LHCN-M2 (cell line): ENCODE data around the gene TBC1D5. TPM values are rescaled to one million over a fixed set of nuclear protein-coding genes. Genes with fewer than 3 reads are reported as not detected.
"Not testable (repeated sequence)": the region's sequence is repeated elsewhere in the genome, so short reads cannot be mapped to it uniquely, and the experiment has no call there.

Source experiments
- DNase-seq: peaks from one replicate; pipeline ENCODE4 v3.0.0-alpha.2; 2012; ENCODE audit warnings: low read depth
- total RNA-seq: library from RNA; depleted of rRNA; stranded (reverse); fragments of >200 nt; gene quantifications from 2 replicates; pipeline ENCODE4 v1.2.3, GENCODE V29; 2014

The TBC1D5 gene
- total RNA-seq, 1 experiment from 2014 or later: 92.2 TPM

- DNase-seq: no peak
These were observed 604.0 kb downstream of the TBC1D5 start for GRCh38 chr3:17138246-17139039.

DNA sequence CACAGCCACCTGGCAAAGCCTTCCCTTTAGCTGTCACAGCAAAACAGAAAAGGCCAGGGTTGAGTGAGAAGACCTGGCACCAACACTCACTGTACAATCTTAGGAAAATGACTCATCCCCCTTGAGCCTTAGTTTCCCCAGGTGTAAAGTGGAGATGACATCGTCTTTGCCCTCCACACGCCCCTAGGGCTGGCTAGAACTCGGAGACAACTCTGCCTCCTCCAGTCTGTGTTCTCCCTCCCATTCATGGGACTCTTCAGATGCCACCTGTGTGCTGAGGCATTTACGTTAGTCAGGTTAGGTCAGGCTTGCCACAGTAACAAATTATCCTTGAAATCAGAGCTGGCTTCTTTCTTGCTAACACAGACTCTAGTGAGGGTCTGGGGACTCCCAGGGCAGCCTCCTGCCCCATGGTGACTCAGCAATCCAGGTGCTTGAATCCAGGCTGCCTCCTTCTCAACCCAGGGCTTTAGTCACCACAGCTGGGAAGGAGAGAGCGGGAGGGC is 605.1 kb downstream of the TBC1D5 start:
- no peak for DNase-seq

DNA sequence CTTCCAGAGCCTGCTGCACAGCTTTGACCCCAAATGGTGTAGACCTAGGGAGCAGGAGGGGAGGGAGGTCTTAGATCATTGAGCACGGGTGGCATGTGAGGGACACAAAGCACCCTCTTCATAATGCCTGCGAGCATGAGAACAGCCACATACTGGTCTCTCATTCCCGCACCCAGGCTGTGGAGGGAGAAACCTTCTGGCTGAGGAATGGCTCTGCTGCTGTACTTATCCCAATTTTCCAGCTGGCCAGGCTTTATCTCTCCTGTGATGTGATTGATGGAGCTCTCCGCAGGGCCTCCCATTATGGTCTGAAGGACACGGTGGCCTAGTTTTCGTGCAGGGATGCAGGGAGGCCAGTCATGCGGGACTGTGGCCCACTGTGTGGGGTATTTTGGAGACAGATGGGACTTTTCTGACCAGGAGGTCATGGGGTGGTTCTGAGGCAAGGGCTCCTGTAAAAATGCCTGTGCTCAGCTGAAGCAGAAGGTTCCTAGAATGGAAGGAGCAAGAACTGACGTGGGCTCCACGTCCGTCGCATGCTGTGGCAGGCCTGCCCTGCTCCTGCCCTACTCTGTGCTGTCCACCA is 606.2 kb downstream of the TBC1D5 start:
- DNase-seq: no peak

DNA sequence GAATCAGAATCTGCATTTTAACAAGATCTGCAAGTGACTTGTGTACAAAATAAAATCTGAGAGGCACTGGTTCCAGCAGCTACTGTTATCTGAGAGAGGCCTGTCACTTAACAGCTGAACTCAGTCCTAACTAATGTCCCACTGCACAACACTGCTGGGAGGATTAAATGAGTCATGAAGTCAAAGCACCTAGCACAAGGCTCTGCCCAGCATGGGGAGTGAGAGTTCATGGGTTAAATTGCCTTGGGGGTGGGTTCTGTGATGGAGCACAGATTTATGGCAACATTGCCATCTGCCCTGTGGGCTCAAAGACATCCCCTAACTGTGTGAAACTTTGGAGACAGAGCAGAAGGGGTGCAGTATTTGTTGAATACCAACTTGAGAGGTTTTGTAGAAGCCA is 606.7 kb downstream of the TBC1D5 start:
- no peak for DNase-seq

DNA sequence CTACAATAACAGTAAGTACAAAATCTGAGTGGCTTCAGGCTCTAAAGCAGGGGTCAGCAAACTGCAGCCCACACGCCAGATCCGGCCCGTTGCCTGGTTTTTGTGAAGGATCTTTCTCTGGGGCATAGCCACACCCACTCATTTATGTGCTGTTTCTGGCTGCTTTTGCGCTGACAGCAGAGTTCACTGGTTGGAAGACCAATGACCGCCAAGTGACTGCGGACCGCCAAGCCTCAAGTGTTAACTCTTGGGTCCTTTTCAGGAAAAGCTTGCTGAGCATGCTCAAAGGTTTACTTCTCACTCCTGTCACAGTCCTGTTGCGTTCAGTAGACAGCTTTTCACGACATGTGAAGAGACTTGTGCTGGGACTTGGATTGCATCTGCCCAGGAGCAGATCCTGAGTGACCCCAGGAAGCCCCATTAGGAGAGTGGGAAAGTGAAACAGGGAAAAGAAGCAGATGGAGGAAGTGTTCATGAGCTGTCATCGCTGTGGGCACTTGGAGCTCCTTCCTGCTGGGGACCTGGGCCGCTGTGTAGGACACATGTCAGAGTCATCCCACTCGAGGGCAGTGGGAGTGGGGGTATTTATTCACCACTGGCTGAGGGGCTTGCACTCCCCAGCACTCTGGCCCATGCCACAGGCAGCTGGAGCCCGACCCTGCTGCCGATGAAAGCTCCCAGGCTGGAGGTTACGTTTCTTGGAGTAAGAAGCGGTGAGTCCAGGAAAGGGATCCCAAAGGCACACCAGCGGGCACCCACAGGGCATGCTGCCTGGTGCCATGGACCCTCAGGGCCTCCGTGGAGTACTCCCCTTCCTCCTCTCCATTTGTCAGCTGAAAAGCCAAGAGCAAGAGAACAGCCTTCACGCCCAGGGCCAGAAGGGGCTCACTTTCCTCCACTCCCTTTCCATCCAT is 608.5 kb downstream of the TBC1D5 start:
- DNase-seq: no peak

DNA sequence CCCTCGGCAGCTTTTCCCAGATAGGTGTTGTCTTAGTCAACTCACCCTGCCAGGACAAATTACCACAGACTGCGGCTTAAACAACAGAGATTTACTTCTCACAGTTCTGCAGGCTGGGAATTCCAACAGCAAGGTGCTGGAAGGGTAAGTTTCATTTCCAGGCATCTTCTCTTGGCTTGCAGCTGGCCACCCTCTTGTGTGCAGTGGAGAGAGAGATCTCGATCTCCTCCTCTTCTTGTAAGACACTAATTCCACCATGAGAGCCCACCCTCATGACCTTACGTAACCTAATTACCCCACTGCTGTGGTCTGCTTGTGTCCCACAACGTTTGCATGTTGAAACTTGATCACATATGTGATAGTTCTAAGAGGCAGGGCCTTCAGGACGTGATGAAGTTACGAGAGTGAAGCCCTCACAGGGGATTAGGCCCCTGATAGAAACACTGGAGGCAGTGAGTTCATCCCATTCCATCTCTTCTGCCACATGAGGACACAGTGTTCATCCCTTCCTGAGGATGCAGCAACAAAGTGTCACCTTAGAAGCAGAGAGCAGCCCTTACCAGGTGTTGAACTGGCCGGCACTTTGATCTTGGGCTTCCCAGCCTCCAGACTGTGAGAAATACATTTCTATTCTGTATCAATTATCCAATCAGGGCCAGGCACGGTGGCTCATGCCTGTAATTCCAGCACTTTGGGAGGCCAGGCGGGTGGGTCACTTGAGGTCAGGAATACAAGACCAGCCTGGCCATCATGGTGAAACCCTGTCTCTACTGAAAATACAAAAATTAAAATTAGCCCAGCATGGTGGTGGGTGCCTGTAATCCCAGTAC is 609.9 kb downstream of the TBC1D5 start:
- no peak for DNase-seq

DNA sequence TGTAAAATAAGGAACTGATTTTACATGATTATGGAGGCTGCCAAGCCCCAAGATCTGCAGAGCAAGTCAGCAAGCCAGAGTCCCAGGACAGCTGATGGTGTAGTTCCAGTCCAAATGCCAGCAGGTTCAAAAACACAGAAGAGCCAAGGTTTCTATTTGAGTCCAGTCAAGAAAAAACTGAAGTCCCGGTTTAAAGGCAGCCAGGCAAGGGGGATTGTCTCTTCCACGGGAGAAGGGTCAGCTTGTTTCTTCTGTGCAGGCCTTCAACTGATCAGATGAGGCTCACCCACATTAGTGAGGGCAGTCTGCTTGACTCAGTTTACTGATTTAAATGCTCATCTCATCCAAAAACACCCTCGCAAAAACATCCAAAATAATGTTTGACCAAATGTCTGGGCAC is 611.5 kb downstream of the TBC1D5 start:
- no peak for DNase-seq

DNA sequence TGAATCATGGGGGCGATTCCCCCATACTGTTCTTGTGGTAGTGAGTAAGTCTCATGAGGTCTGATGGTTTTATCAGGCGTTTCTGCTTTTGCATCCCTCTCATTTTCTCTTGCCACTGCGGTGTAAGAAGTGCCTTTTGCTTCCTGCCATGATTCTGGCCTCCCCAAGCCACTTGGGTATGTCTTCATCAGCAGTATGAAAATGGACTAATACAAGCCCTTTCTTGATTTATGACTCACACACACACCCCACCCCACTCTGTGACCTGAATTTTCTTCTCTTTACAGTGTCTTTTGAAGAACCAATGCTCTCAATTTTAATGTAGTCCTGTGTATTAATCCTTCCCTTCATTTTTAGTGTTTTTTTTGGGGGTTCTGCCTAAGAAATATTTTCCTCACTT is 612.9 kb downstream of the TBC1D5 start:
- DNase-seq: no peak

GRCh38 chr3:17128671-17129070 is 613.8 kb downstream of the TBC1D5 start:
- DNase-seq: not testable (repeated sequence)

GRCh38 chr3:17125738-17126442 is 616.5 kb downstream of the TBC1D5 start:
- no peak for DNase-seq

DNA sequence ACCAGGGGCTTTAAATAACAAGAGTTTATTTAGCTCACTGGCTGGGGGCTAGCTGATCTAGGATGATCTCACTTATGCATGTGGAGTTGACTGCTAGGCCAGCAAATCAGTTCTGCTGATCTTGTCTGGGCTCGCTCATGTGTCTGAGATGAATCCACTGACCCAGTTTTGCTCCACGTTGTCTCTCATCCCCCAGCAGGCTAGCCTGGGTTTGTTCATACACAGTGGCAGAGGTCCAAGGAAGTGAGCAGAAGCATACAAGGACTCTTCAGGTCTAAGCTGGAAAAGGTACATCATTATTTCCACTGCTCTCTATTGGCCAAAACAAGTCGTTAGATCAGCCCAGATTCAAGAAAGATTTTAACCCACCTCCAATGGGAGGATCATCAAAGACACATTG is 619.7 kb downstream of the TBC1D5 start:
- no peak for DNase-seq

GRCh38 chr3:17121336-17121735 is 621.1 kb downstream of the TBC1D5 start:
- no peak for DNase-seq

GRCh38 chr3:17120115-17120514 is 622.3 kb downstream of the TBC1D5 start:
- DNase-seq: no peak

GRCh38 chr3:17119201-17120072 is 623.0 kb downstream of the TBC1D5 start:
- DNase-seq: no peak

DNA sequence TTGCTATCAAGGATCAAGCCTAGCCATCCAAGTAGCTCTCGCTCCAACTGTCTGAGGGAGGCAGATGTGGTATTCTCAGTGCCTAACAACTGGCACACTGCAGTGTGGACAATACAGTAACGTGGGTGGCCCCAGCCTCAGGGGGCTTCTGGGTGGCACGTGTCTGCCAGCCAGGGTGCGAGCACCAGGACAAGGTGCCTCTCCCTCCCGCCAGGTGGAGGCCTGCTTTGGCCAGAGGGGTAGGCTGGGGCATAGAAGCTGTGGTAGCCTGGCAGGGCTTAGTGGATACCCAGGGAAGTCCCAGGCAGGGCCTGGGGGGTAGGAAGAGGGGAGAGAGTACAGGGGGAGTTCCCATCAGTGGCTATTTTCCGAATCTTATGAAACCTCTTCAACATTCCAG is 623.7 kb downstream of the TBC1D5 start:
- no peak for DNase-seq

- no peak for DNase-seq
These were observed 626.3 kb downstream of the TBC1D5 start for GRCh38 chr3:17116007-17116600.

DNA sequence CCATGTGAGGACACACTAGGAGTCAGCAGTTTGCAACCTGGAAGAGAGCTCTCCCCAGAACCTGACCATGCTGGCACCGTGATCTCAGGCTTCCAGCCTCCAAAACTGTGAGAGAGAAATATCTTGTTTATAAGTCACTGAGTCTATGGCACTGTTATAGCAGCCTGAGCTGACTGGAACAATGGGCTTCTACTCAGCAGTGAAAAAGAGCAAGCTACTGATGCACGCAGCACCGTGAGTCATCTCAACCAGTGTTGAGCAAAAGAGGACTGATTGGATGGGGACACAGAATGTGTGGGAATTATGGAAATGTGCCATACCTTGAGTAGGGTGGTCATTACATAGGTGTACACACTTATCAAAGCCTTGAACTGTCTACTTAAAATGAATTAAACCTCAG is 627.2 kb downstream of the TBC1D5 start:
- no peak for DNase-seq

DNA sequence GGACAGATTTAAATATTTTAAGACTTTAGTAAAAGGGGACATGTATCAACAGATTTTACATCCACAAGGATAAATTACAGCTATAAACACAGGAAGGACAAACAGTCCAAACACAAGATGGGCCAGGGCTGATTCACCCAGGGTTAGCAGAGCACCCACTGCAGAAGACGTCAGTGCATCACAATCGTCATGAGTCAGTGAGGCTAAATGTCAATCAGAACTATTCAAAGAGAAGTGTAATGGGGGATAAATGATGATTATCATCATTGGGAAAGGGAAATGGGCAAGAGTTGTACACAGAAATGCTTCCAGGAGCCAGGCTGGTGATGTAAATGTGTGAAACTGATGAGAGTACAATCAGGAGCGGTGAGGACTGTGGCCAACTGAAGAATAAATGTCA is 630.8 kb downstream of the TBC1D5 start:
- no peak for DNase-seq
